A549 (cell line): ENCODE results near the gene EMID1. TPM values are rescaled to one million over a fixed set of nuclear protein-coding genes. Genes with fewer than 3 reads are reported as not detected.

Experiments used
- ATAC-seq, 2 experiments: fragments of 200-7000 bp in 1 of 2; fragments of >200 bp in 1 of 2; cut with Nextera tagmentation in 1 of 2; cut with Tn5 transposase in 1 of 2; 3 replicates each; pipeline versions ENCODE4 v1.8.0 to v1.9.1; 2018 to 2020; ENCODE audit warnings: mild to moderate bottlenecking in 1 of 2, moderate library complexity in 1 of 2
- CTCF ChIA-PET: fragments of 300-600 bp; sonication (Branson Sonifier 250); formaldehyde crosslinking; extraction: SDS; loops from one replicate; lab custom pipeline; 2021; ENCODE audit warnings: antibody characterized with exemption, inconsistent platforms; lab: Yijun Ruan, JAX
- POLR2A ChIA-PET: fragments of 350-600 bp; formaldehyde crosslinking; extraction: SDS; loops from one replicate; lab custom pipeline; 2021; ENCODE audit warnings: antibody characterized with exemption, inconsistent platforms; lab: Yijun Ruan, JAX
- DNase-seq, 2 experiments: peaks; one replicate each; pipeline versions ENCODE4 v3.0.0 to v3.0.0-alpha.2; 2011 to 2016; ENCODE audit warnings: low read depth in 1 of 2, low spot score in 1 of 2
- FAIRE-seq: peaks from 2 replicates; lab custom pipeline; 2011; peaks lifted over from hg19 to GRCh38; lab: Jason Lieb, UNC
- H3K27ac ChIP-seq, 2 experiments: fragments of >200 bp; sonication (Bioruptor Twin); formaldehyde crosslinking; 3 replicates each; pipeline ENCODE4 v1.5.1; 2016 to 2017
- H3K4me1 ChIP-seq: fragments of >200 bp; sonication (Bioruptor Twin); formaldehyde crosslinking; 3 replicates; pipeline ENCODE4 v1.6.1; 2016
- H3K4me2 ChIP-seq: fragments of >200 bp; sonication (Bioruptor Twin); formaldehyde crosslinking; 3 replicates; pipeline ENCODE4 v1.6.1; 2016
- H3K4me3 ChIP-seq: fragments of >200 bp; sonication (Bioruptor Twin); formaldehyde crosslinking; 3 replicates; pipeline ENCODE4 v1.5.1; 2016
- H3K9me3 ChIP-seq: fragments of >200 bp; sonication (Bioruptor Twin); formaldehyde crosslinking; 3 replicates; pipeline ENCODE4 v1.6.1; 2016
- BHLHE40 ChIP-seq: IDR thresholded peaks from 2 replicates; pipeline ENCODE4 v1.6.1; 2012; ENCODE audit warnings: low read depth, low read length, inconsistent platforms
- CHD4 ChIP-seq: fragments of 200-600 bp; sonication (generic); IDR thresholded peaks from 2 replicates; pipeline ENCODE4 v1.6.1; 2016; ENCODE audit warnings: antibody characterized with exemption, mild to moderate bottlenecking, borderline replicate concordance
- EHF ChIP-seq: fragments of 250-450 bp; sonication (Bioruptor Pico); IDR thresholded peaks from 2 replicates; pipeline ENCODE4 v1.5.0; 2020; ENCODE audit warnings: mild to moderate bottlenecking
- FOSL2 ChIP-seq, 2 experiments: fragments of 450-650 bp in 1 of 2; fragments of >200 bp in 1 of 2; sonication (Bioruptor Twin) in 1 of 2; formaldehyde crosslinking; IDR thresholded peaks; 2 replicates each; pipeline versions ENCODE4 v1.5.0 to v1.6.1; 2016 to 2020; ENCODE audit warnings: mild to moderate bottlenecking in 1 of 2, moderate library complexity in 1 of 2
- GATA3 ChIP-seq: IDR thresholded peaks from 2 replicates; pipeline ENCODE4 v1.6.1; 2012; ENCODE audit warnings: borderline replicate concordance
- HOXA7 ChIP-seq: fragments of 250-450 bp; sonication (Bioruptor Pico); IDR thresholded peaks from 2 replicates; pipeline ENCODE4 v1.5.0; 2020; ENCODE audit warnings: mild to moderate bottlenecking, moderate library complexity
- HOXB5 ChIP-seq: fragments of 250-450 bp; sonication (Bioruptor Pico); IDR thresholded peaks from 2 replicates; pipeline ENCODE4 v1.5.0; 2020; ENCODE audit warnings: mild to moderate bottlenecking, moderate library complexity
- JUN ChIP-seq, 2 experiments: fragments of >200 bp; sonication (Bioruptor Twin); formaldehyde crosslinking; IDR thresholded peaks; 2 replicates in 1 of 2; 3 replicates in 1 of 2; pipeline ENCODE4 v1.6.1; 2016 to 2017
- KDM1A ChIP-seq: fragments of 200-600 bp; sonication (generic); IDR thresholded peaks from 2 replicates; pipeline ENCODE4 v1.6.1; 2016; ENCODE audit warnings: low read depth, mild to moderate bottlenecking
- KDM5A ChIP-seq: fragments of 200-600 bp; sonication (generic); IDR thresholded peaks from 2 replicates; pipeline ENCODE4 v1.6.1; 2016; ENCODE audit warnings: antibody characterized with exemption, mild to moderate bottlenecking
- MYC ChIP-seq: IDR thresholded peaks from 2 replicates; pipeline ENCODE4 v1.6.1; 2012; ENCODE audit warnings: mild to moderate bottlenecking, inconsistent platforms, low read length, improper control_type of control experiment, borderline replicate concordance
- NPAS2 ChIP-seq: fragments of 250-450 bp; sonication (Bioruptor Pico); IDR thresholded peaks from 2 replicates; pipeline ENCODE4 v1.8.0; 2022; ENCODE audit warnings: mild to moderate bottlenecking, moderate library complexity, borderline replicate concordance
- RARB ChIP-seq: fragments of 250-450 bp; sonication (Bioruptor Pico); IDR thresholded peaks from 2 replicates; pipeline ENCODE4 v1.8.0; 2021; ENCODE audit warnings: mild to moderate bottlenecking, moderate library complexity
- RCOR1 ChIP-seq: fragments of 150-350 bp; IDR thresholded peaks from 2 replicates; pipeline ENCODE4 v1.6.1; 2014; ENCODE audit warnings: antibody characterized with exemption, low read length, low read depth
- ZNF302 ChIP-seq: fragments of 250-450 bp; sonication (Bioruptor Pico); IDR thresholded peaks from 2 replicates; pipeline ENCODE4 v1.9.0; 2021; ENCODE audit warnings: inconsistent platforms, mild to moderate bottlenecking, moderate library complexity
- ZSCAN20 ChIP-seq: fragments of 250-450 bp; sonication (Bioruptor Pico); IDR thresholded peaks from 2 replicates; pipeline ENCODE4 v1.8.0; 2022; ENCODE audit warnings: mild to moderate bottlenecking, moderate library complexity
- WGBS: methylation state at CpG from one replicate; pipeline ENCODE4 v1.1.6; 2017; ENCODE audit errors: missing lambda C conversion rate; 5-methylcytosine and 5-hydroxymethylcytosine counted together
- polyA plus RNA-seq, 4 experiments: library from polyadenylated mRNA; depleted of rRNA in 3 of 4; stranded (reverse); fragments of >200 nt; fragmentation: RNase III in 1 of 4; extraction: RNeasy Plus Mini Kit Qiagen cat#74134 plus additional on column Dnase treatment in 1 of 4; gene quantifications; 2 replicates in 3 of 4; 3 replicates in 1 of 4; pipeline ENCODE4 v1.2.3, GENCODE V29; 2011 to 2017
- TF ChIP-seq, protein P1 (sequence below): fragments of >200 bp; sonication (Bioruptor Twin); formaldehyde crosslinking; IDR thresholded peaks from 2 replicates; pipeline ENCODE4 v1.6.1; 2016
- TF ChIP-seq, protein P2 (sequence below): fragments of 250-450 bp; sonication (Bioruptor Pico); IDR thresholded peaks from 2 replicates; pipeline ENCODE4 v1.5.0; 2021; ENCODE audit warnings: mild to moderate bottlenecking, moderate library complexity, borderline replicate concordance
- TF ChIP-seq, protein P3 (sequence below): fragments of 450-650 bp; IDR thresholded peaks from 2 replicates; pipeline ENCODE4 v1.6.1; 2014; ENCODE audit warnings: antibody characterized with exemption

EMID1 gene
- polyA plus RNA-seq, 2 of the 4 experiments (the other 2 are of a cell fraction) = 0.28 TPM

DNA sequence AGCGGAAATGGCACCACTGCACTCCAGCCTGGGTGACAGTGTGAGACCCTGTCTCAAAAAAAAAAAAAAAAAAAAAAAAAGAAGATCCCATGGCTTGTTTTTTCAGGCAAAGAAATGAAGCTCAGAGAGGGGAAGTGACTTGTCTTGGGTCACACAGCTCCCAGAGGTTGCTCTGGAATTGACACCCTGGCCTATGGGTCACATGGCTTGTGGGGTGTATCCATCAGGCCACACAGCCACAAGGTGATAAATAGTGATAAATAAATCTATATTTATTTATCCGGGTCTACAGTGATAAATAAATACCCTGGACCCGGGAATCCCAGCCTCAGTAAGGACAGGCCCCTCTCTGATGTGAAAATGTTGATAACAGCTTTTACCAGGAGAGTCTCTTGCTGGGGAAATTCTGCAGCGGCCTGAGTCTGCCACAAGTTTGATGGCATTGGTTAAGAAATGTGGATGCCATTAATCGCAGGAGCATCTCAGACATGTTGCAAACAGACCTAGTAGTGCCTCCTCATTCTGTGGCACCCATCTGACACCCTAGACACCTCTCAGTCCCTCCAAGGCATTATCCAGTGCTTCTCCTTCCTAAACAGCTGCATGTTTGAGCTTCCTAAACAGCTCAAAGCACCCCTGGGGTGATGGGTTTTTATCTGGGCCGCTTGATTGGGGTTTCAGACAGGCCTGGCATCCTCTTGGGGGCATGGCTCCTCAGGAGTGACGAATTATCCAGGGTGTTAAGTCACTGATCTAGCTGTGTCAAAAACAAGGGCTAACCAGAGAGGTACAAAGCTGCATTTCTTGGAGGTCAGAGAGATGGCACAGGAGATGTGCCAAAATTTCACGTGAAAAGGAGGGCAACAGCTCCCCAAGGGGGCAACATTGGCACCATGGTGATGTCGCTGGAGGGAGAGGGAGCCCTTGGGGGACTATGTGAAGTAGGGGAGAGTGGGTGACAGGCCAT is 1.9 kb upstream of the EMID1 start:
- Histone ChIP-seq H3K9me3 (no peaks in the 10 kb centered on the region), H3K4me1 (no peaks in the 10 kb centered on the region), H3K27ac (no peak overlapping the region), H3K4me2 (no peak overlapping the region), H3K4me3 (no peak overlapping the region)
- no peak for ATAC-seq
- no peak for DNase-seq
- FAIRE-seq = no peak
- WGBS = 77% methylated on average over 9 of the region's 9 CpGs
- TF ChIP-seq RARB (CRISPR knock-in tag) (no peak), MYC (no peak)
- POLR2A ChIA-PET = no interaction called here
- CTCF ChIA-PET = interaction anchor here (0.6 to 5.4 kb wide), 4 partner anchors 34 to 50 kb away, joined by 3 to 36 read pairs (median 4); no protein-coding TSS in a partner anchor

DNA sequence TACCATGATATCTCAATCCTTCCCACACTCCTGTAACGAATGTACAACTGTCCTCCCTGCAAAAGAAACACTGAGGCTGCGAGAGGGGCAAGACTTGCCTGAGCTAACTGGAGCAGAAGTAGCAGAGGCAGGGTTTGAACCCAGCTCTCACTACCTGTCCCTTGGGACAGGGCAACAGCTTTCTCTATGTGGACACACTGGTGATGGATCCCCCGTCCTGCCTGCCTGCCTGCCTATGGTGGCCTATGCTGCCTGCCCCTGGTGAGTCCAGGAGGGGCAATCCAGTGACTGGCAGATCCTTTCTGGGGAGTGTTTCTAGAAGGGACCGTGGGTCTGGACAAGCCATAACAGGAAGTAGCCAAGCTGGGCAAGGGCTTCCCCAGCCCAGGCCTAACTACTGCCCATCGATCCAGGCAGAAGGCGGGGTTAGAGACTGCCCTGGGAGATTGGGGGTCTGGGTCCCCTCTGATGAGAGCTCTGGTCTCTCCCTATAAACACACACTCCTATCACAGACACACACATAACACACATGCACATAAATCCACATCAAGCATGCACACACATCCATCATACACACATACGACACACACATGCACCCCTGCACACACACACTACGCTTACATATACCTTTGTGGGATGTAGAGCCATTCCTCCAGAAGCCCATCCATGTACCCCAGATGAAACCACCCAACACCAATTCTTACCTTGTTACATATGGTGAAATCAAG is 1.1 kb upstream of the EMID1 start:
- no peaks in the 10 kb centered on the region for H3K9me3 ChIP-seq
- CTCF ChIA-PET = interaction anchor here (0.6 to 5.4 kb wide), 6 partner anchors 11 to 51 kb away, joined by 3 to 36 read pairs (median 4); no protein-coding TSS in a partner anchor
- TF ChIP-seq RCOR1 = no peak
- no peak for TF ChIP-seq EHF
- TF ChIP-seq, protein P1, sequence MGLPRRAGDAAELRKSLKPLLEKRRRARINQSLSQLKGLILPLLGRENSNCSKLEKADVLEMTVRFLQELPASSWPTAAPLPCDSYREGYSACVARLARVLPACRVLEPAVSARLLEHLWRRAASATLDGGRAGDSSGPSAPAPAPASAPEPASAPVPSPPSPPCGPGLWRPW = no peak
- TF ChIP-seq BHLHE40 = no peak
- TF ChIP-seq NPAS2 (CRISPR knock-in tag) = no peak
- no peak for TF ChIP-seq HOXB5 (CRISPR knock-in tag)
- TF ChIP-seq, protein P2, sequence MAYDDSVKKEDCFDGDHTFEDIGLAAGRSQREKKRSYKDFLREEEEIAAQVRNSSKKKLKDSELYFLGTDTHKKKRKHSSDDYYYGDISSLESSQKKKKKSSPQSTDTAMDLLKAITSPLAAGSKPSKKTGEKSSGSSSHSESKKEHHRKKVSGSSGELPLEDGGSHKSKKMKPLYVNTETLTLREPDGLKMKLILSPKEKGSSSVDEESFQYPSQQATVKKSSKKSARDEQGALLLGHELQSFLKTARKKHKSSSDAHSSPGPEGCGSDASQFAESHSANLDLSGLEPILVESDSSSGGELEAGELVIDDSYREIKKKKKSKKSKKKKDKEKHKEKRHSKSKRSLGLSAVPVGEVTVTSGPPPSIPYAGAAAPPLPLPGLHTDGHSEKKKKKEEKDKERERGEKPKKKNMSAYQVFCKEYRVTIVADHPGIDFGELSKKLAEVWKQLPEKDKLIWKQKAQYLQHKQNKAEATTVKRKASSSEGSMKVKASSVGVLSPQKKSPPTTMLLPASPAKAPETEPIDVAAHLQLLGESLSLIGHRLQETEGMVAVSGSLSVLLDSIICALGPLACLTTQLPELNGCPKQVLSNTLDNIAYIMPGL (CRISPR knock-in tag) = no peak
- FAIRE-seq = no peak
- no peak overlapping the region for H3K4me3 ChIP-seq
- H3K27ac ChIP-seq = no peak overlapping the region
- no peak for DNase-seq
- POLR2A ChIA-PET = no interaction called here
- no peak overlapping the region for H3K4me2 ChIP-seq
- WGBS = 86% methylated on average over 5 of the region's 8 CpGs
- ATAC-seq = no peak
- H3K4me1 ChIP-seq = no peaks in the 10 kb centered on the region

DNA sequence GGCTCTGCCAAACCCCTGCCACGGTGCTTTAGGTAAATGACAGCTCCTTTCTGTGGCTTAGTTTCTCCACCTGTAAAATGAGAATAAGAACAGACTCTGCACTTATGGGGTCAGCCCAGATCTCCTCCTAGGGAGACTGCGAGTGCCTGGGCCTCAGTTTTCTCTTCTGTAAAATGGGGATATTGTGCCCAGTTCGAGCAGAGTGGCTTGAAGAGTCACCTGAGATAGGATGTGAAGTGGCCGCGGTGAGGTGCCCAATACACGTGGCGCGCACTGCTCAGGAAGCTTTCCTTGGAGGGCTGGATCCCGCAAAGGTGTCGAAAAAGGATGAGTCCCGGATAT is 473 bp upstream of the EMID1 start:
- no peak for FAIRE-seq
- Histone ChIP-seq H3K27ac (peak overlapping the region; percentile 67 to 92), H3K4me1 (no peaks in the 10 kb centered on the region), H3K9me3 (no peaks in the 10 kb centered on the region), H3K4me2 (peak overlapping the region; percentile 89), H3K4me3 (peak overlapping the region; percentile 67)
- no peak for ATAC-seq
- TF ChIP-seq CHD4 (peak; percentile 68; the same call in 1 of the 2 replicates), KDM1A (peak; percentile 74; the same call in 1 of the 2 replicates), RARB (CRISPR knock-in tag) (no peak)
- ChIA-PET POLR2A (no interaction called here), CTCF (interaction anchor here (0.9 to 5.4 kb wide), 5 partner anchors 10 to 40 kb away, joined by 3 to 36 read pairs (median 4); no protein-coding TSS in a partner anchor)
- 51% methylated on average over 9 of the region's 11 CpGs for WGBS
- DNase-seq = no peak

DNA sequence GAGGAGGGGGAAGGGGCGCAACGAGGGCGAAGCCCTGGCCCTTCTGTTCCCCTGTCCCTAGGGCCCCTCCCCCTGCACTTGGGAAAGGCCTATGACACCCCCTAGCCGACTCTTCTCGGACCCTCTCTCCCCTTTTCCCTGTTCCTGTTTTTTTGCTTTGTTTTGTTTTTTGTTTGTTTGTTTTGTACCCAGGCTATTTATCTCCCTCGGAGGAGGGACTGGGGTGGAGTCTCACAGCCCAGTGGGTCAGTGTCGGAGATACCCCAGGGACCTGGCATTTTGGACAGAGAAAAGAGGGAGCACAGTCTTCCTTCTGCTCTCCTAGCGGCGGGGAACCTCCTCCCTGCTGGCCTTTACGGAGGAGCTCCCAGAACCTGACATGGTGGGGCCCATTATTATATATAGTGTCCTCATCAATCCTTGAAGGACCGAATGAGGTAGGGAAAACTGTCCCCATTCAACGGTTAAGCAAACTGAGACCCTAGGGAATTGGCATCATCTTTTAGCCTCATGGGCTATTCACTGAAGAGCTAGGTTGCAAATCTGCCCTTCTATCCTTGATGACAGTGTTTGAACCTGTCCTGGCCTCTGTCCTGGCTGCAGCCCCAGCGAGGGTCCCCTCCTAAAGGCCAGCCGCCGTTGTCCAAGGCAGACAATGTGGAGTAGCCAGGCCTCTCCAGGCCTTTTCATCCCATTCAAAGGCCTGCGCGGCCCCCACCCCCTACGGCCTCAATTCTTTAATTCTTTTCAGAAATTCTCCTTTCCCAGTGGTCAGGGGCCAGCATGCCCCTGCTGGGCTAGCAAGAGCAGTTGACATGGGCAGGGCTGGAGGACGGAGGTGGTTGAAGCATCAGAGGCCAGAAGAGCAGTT is 911 bp downstream of the EMID1 start:
- Histone ChIP-seq H3K4me2 (peak overlapping the region; percentile 89), H3K27ac (peak overlapping the region; percentile 67 to 92; a peak in 4 of 6 replicates), H3K4me3 (peak overlapping the region; percentile 67), H3K9me3 (no peaks in the 10 kb centered on the region), H3K4me1 (no peaks in the 10 kb centered on the region)
- ATAC-seq (no peak), FAIRE-seq (no peak), DNase-seq (no peak)
- CTCF ChIA-PET = interaction anchor here (0.7 to 5.4 kb wide), 8 partner anchors 11 to 243 kb away, joined by 3 to 36 read pairs (median 3); no protein-coding TSS in a partner anchor
- POLR2A ChIA-PET = no interaction called here
- 75% methylated on average over 19 of the region's 19 CpGs for WGBS
- TF ChIP-seq, protein P3, sequence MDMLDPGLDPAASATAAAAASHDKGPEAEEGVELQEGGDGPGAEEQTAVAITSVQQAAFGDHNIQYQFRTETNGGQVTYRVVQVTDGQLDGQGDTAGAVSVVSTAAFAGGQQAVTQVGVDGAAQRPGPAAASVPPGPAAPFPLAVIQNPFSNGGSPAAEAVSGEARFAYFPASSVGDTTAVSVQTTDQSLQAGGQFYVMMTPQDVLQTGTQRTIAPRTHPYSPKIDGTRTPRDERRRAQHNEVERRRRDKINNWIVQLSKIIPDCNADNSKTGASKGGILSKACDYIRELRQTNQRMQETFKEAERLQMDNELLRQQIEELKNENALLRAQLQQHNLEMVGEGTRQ = no peak
- TF ChIP-seq JUN (IDR thresholded peaks at IDR 0.05) = no peak
- TF ChIP-seq ZSCAN20 (CRISPR knock-in tag) = no peak
- TF ChIP-seq KDM5A = no peak
- no peak for TF ChIP-seq ZNF302
- no peak for TF ChIP-seq FOSL2 (IDR thresholded peaks at IDR 0.05)
- TF ChIP-seq FOSL2 (CRISPR knock-in tag; IDR thresholded peaks at IDR 0.05) = no peak
- TF ChIP-seq GATA3 = no peak
- no peak for TF ChIP-seq MYC
- no peak for TF ChIP-seq HOXA7
- no peak for TF ChIP-seq KDM1A
